Testis (tissue), 2 donors: ENCODE results near the gene ZBTB21.

Experiments
- CTCF ChIP-seq, 3 experiments: fragments of 450-650 bp in 2 of 3; fragments of 200-600 bp in 1 of 3; sonication (generic) in 1 of 3; IDR thresholded peaks; one replicate each; pipeline ENCODE4 v1.5.1; 2016 to 2019; ENCODE audit warnings: antibody characterized with exemption in 3 of 3, mild to moderate bottlenecking in 2 of 3, moderate library complexity in 1 of 3
- POLR2A ChIP-seq: fragments of 450-650 bp; IDR thresholded peaks from one replicate; pipeline ENCODE4 v1.6.1; 2017; ENCODE audit warnings: antibody characterized with exemption, mild to moderate bottlenecking, moderate library complexity

- TF ChIP-seq CTCF (IDR thresholded peaks at IDR 0.05) (no peak), POLR2A (no peak)
Measured at GRCh38 chr21:41942457-41942856, 67.7 kb downstream of the ZBTB21 start.
